ENCODE data around the gene CKB.

CKB gene

GRCh38 chr14:103492156-103492925 lies 30.3 kb downstream of the CKB start:
- no peak for DNase-seq

GRCh38 chr14:103491691-103492090 lies 30.9 kb downstream of the CKB start:
- no peak for DNase-seq

GRCh38 chr14:103489621-103490020 lies 33.0 kb downstream of the CKB start:
- DNase-seq, result no peak

- DNase-seq, result no peak
These were observed 33.7 kb downstream of the CKB start for GRCh38 chr14:103488960-103489359.

- no peak for DNase-seq
These were observed 34.6 kb downstream of the CKB start for GRCh38 chr14:103488071-103488470.

GRCh38 chr14:103485504-103485903 lies 37.1 kb downstream of the CKB start:
- no peak for DNase-seq

- no peak for DNase-seq
These were observed 39.0 kb downstream of the CKB start for GRCh38 chr14:103483600-103483999.

- DNase-seq, result no peak
These were observed 42.0 kb downstream of the CKB start for GRCh38 chr14:103480595-103480994.

- DNase-seq, result no peak
These were observed 46.0 kb downstream of the CKB start for GRCh38 chr14:103476631-103477030.

- no peak for DNase-seq
These were observed 46.6 kb downstream of the CKB start for GRCh38 chr14:103476065-103476464.

GRCh38 chr14:103474893-103475292 lies 47.7 kb downstream of the CKB start:
- no peak for DNase-seq

GRCh38 chr14:103472939-103473338 lies 49.7 kb downstream of the CKB start:
- DNase-seq, result no peak

Measured in anterior cingulate cortex (tissue), 58 donors.